TTC549 (cell line): ENCODE data around the gene TFE3.

Experiments
- FAIRE-seq: peaks from 2 replicates; lab custom pipeline; 2012; peaks lifted over from hg19 to GRCh38; lab: Jason Lieb, UNC

Gene TFE3

GRCh38 chrX:49061490-49061889, 18.3 kb upstream of the TFE3 start:
- no peak for FAIRE-seq

GRCh38 chrX:49060914-49061313, 17.8 kb upstream of the TFE3 start:
- FAIRE-seq = no peak

GRCh38 chrX:49059681-49060085, 16.5 kb upstream of the TFE3 start:
- no peak for FAIRE-seq

- no peak for FAIRE-seq
Measured at GRCh38 chrX:49059201-49059600, 16.0 kb upstream of the TFE3 start.

GRCh38 chrX:49058794-49059193, 15.6 kb upstream of the TFE3 start, which contains the start of gene CCDC120:
TSS of gene CCDC120 (plus strand) at chrX:49058999. CDS start at chrX:49062042, 3,043 bp downstream.
- FAIRE-seq = no peak

GRCh38 chrX:49054073-49054762, 11.1 kb upstream of the TFE3 start:
- FAIRE-seq = no peak

GRCh38 chrX:49053223-49054072, 10.3 kb upstream of the TFE3 start:
- no peak for FAIRE-seq

GRCh38 chrX:49043987-49044281, 777 bp upstream of the TFE3 start:
- FAIRE-seq = no peak

- no peak for FAIRE-seq
Measured at GRCh38 chrX:49042581-49043219, 457 bp downstream of the TFE3 start.

- FAIRE-seq = no peak
Measured at GRCh38 chrX:49041744-49042580, 1.2 kb downstream of the TFE3 start.

GRCh38 chrX:49040376-49040955, 2.7 kb downstream of the TFE3 start:
- no peak for FAIRE-seq

- FAIRE-seq = no peak
Measured at GRCh38 chrX:49039598-49040375, 3.4 kb downstream of the TFE3 start.

- FAIRE-seq = no peak
Measured at GRCh38 chrX:49037883-49038475, 5.2 kb downstream of the TFE3 start.

GRCh38 chrX:49030283-49030682, 12.9 kb downstream of the TFE3 start:
- FAIRE-seq = no peak

GRCh38 chrX:49029876-49030275, 13.3 kb downstream of the TFE3 start:
- FAIRE-seq = no peak

- FAIRE-seq = no peak
Measured at GRCh38 chrX:49019599-49020249, 23.4 kb downstream of the TFE3 start.

GRCh38 chrX:49019050-49019449, 24.1 kb downstream of the TFE3 start:
- FAIRE-seq = no peak

GRCh38 chrX:49003696-49004095, 39.5 kb downstream of the TFE3 start:
- no peak for FAIRE-seq

- FAIRE-seq = peak; percentile 79
Measured at GRCh38 chrX:49002091-49002935, 40.8 kb downstream of the TFE3 start, which contains the start of gene GRIPAP1. TSS of gene GRIPAP1 (minus strand) at chrX:49002264. CDS start at chrX:49002229, 35 bp downstream.
